H9 (cell line): ENCODE data around the gene DCP1B. TPM values are rescaled to one million over a fixed set of nuclear protein-coding genes. Genes with fewer than 3 reads are reported as not detected.

ENCODE experiments used
- DNase-seq: peaks from one replicate; pipeline ENCODE4 v3.0.0-alpha.2; 2017
- H2AFZ ChIP-seq: one replicate; pipeline ENCODE4 v1.6.1; 2013; ENCODE audit warnings: mild to moderate bottlenecking, low read length, control low read depth, moderate library complexity
- H2AK5ac ChIP-seq: 2 replicates; pipeline ENCODE4 v1.6.1; 2013; ENCODE audit warnings: low read length, control low read depth, mixed read lengths; ENCODE audit not compliant: insufficient read length
- H2BK120ac ChIP-seq: one replicate; pipeline ENCODE4 v1.6.1; 2013; ENCODE audit warnings: low read depth, mild to moderate bottlenecking, low read length, control low read depth, inconsistent platforms; ENCODE audit not compliant: poor library complexity, severe bottlenecking
- H2BK12ac ChIP-seq: 2 replicates; pipeline ENCODE4 v1.6.1; 2013; ENCODE audit warnings: low read length, control low read depth, mixed read lengths, low read depth; ENCODE audit not compliant: insufficient read length
- H2BK15ac ChIP-seq: 2 replicates; pipeline ENCODE4 v1.6.1; 2013; ENCODE audit warnings: low read depth, low read length, control low read depth
- H2BK20ac ChIP-seq: one replicate; pipeline ENCODE4 v1.6.1; 2013; ENCODE audit warnings: low read depth, mild to moderate bottlenecking, low read length, control low read depth, inconsistent platforms; ENCODE audit not compliant: poor library complexity, severe bottlenecking
- H2BK5ac ChIP-seq: 2 replicates; pipeline ENCODE4 v1.6.1; 2013; ENCODE audit warnings: low read length, control low read depth, mixed read lengths; ENCODE audit not compliant: insufficient read length
- H3K14ac ChIP-seq: 2 replicates; pipeline ENCODE4 v1.6.1; 2013; ENCODE audit warnings: low read length, control low read depth; ENCODE audit not compliant: insufficient read depth
- H3K18ac ChIP-seq: 2 replicates; pipeline ENCODE4 v1.6.1; 2013; ENCODE audit warnings: low read depth, mild to moderate bottlenecking, mixed read lengths, low read length, control low read depth; ENCODE audit not compliant: insufficient read length
- H3K23ac ChIP-seq: 2 replicates; pipeline ENCODE4 v1.6.1; 2013; ENCODE audit warnings: low read length, control low read depth, mixed read lengths, low read depth; ENCODE audit not compliant: insufficient read length
- H3K23me2 ChIP-seq: 2 replicates; pipeline ENCODE4 v1.6.1; 2013; ENCODE audit warnings: low read depth, mild to moderate bottlenecking, mixed read lengths, low read length, control low read depth; ENCODE audit not compliant: insufficient read length, poor library complexity, severe bottlenecking
- H3K27ac ChIP-seq: 2 replicates; pipeline ENCODE4 v1.5.1; 2013; ENCODE audit warnings: low read length, control low read depth, mixed read lengths, low read depth; ENCODE audit not compliant: insufficient read length
- H3K27me3 ChIP-seq: 2 replicates; pipeline ENCODE4 v1.6.1; 2013; ENCODE audit warnings: low read length, control low read depth, inconsistent platforms; ENCODE audit not compliant: insufficient read depth
- H3K4ac ChIP-seq: 2 replicates; pipeline ENCODE4 v1.6.1; 2013; ENCODE audit warnings: low read depth, mild to moderate bottlenecking, control low read depth, inconsistent platforms, low read length, moderate library complexity
- H3K4me1 ChIP-seq: 2 replicates; pipeline ENCODE4 v1.6.1; 2013; ENCODE audit warnings: low read length, control low read depth, inconsistent platforms; ENCODE audit not compliant: insufficient read depth
- H3K4me2 ChIP-seq: 2 replicates; pipeline ENCODE4 v1.6.1; 2013; ENCODE audit warnings: low read length, control low read depth, mixed read lengths; ENCODE audit not compliant: insufficient read length, insufficient read depth
- H3K56ac ChIP-seq: 2 replicates; pipeline ENCODE4 v1.6.1; 2013; ENCODE audit warnings: low read depth, mild to moderate bottlenecking, mixed read lengths, low read length, control low read depth; ENCODE audit not compliant: insufficient read length
- H3K79me1 ChIP-seq: 2 replicates; pipeline ENCODE4 v1.6.1; 2013; ENCODE audit warnings: low read depth, mild to moderate bottlenecking, moderate library complexity, low read length, control low read depth, inconsistent platforms; ENCODE audit not compliant: insufficient read depth, poor library complexity, severe bottlenecking
- H3K79me2 ChIP-seq: 2 replicates; pipeline ENCODE4 v1.6.1; 2013; ENCODE audit warnings: low read length, control low read depth, inconsistent platforms; ENCODE audit not compliant: insufficient read depth
- H3K9ac ChIP-seq: 2 replicates; pipeline ENCODE4 v1.6.1; 2013; ENCODE audit warnings: low read length, control low read depth, mixed read lengths; ENCODE audit not compliant: insufficient read length; ENCODE audit errors: extremely low read depth
- H3K9me3 ChIP-seq: one replicate; pipeline ENCODE4 v1.6.1; 2013; ENCODE audit warnings: low read depth, low read length, inconsistent platforms; ENCODE audit not compliant: control insufficient read depth
- H3T11ph ChIP-seq: one replicate; pipeline ENCODE4 v1.6.1; 2013; ENCODE audit warnings: mild to moderate bottlenecking, low read length, control low read depth, inconsistent platforms
- H4K20me1 ChIP-seq: one replicate; pipeline ENCODE4 v1.6.1; 2013; ENCODE audit not compliant: control insufficient read depth, insufficient read length, insufficient read depth
- H4K5ac ChIP-seq: 2 replicates; pipeline ENCODE4 v1.6.1; 2013; ENCODE audit warnings: low read depth, mild to moderate bottlenecking, mixed read lengths, low read length, control low read depth; ENCODE audit not compliant: insufficient read length
- H4K8ac ChIP-seq: replicated peaks from 2 replicates; pipeline ENCODE4 v1.6.1; 2013; ENCODE audit warnings: low read length, control low read depth, mixed read lengths, low read depth; ENCODE audit not compliant: insufficient read length
- H4K91ac ChIP-seq: 2 replicates; pipeline ENCODE4 v1.6.1; 2013; ENCODE audit warnings: low read depth, mild to moderate bottlenecking, moderate library complexity, mixed read lengths, low read length, control low read depth; ENCODE audit not compliant: insufficient read length
- H3K27ac Mint-ChIP-seq, 3 experiments: 2 replicates in 2 of 3; 3 replicates in 1 of 3; pipeline ENCODE4 v1.8.0; 2020 to 2021; ENCODE audit warnings: mixed read lengths in 3 of 3, mild to moderate bottlenecking in 1 of 3, moderate library complexity in 1 of 3
- H3K27me3 Mint-ChIP-seq: 2 replicates; pipeline ENCODE4 v1.8.0; 2021; ENCODE audit warnings: low read depth, mild to moderate bottlenecking, moderate library complexity, mixed read lengths
- H3K36me3 Mint-ChIP-seq, 3 experiments: 2 replicates in 2 of 3; 3 replicates in 1 of 3; pipeline ENCODE4 v1.8.0; 2020 to 2021; ENCODE audit warnings: low read depth in 3 of 3, mixed read lengths in 3 of 3; ENCODE audit not compliant: insufficient read depth in 1 of 3
- H3K4me1 Mint-ChIP-seq, 2 experiments: 2 replicates each; pipeline ENCODE4 v1.8.0; 2020; ENCODE audit warnings: mixed read lengths in 2 of 2
- H3K4me3 Mint-ChIP-seq, 2 experiments: 2 replicates in 1 of 2; 3 replicates in 1 of 2; pipeline ENCODE4 v1.8.0; 2020 to 2021; ENCODE audit warnings: mild to moderate bottlenecking in 2 of 2, mixed read lengths in 2 of 2, moderate library complexity in 1 of 2
- H3K9me3 Mint-ChIP-seq, 2 experiments: 2 replicates in 1 of 2; 3 replicates in 1 of 2; pipeline ENCODE4 v1.8.0; 2020; ENCODE audit warnings: mild to moderate bottlenecking in 2 of 2, mixed read lengths in 2 of 2, moderate library complexity in 1 of 2
- CTCF ChIP-seq: fragments of 200-600 bp; sonication (generic); conservative IDR thresholded peaks from 3 replicates; pipeline ENCODE4 v1.8.0; 2021; ENCODE audit warnings: antibody characterized with exemption, mild to moderate bottlenecking
- WGBS: extraction: QIAGEN DNeasy Blood & Tissue Kit; methylation state at CpG from one replicate; pipeline ENCODE4 v1.1.7; 2013; ENCODE audit warnings: missing lambda C conversion rate, low lambda C conversion rate, mixed read lengths; ENCODE audit not compliant: insufficient read length; ENCODE audit errors: extremely low coverage; 5-methylcytosine and 5-hydroxymethylcytosine counted together
- total RNA-seq: library from RNA; stranded (reverse); gene quantifications from 2 replicates; pipeline ENCODE4 v1.2.1, GENCODE V29; 2021

DCP1B gene
- total RNA-seq, 1 experiment from 2014 or later = 11.2 TPM

GRCh38 chr12:1989111-1989510 is 15.1 kb downstream of the DCP1B start:
- no peak overlapping the region for H3K14ac ChIP-seq
- H4K20me1 ChIP-seq = no peaks in the 10 kb centered on the region
- no peaks in the 10 kb centered on the region for H3K9me3 ChIP-seq
- H4K8ac ChIP-seq = no peak overlapping the region
- peaks cover 41 to 72% (median 50%) of the 10 kb centered on the region in 3 experiments for H3K36me3 Mint-ChIP-seq
- H3T11ph ChIP-seq = no peak overlapping the region
- H2BK120ac ChIP-seq = no peak overlapping the region
- H4K91ac ChIP-seq = no peak overlapping the region
- WGBS = no CpG with 5 or more reads among the region's 4 CpGs
- H2AFZ ChIP-seq = no peak overlapping the region
- no peak overlapping the region for H3K4me2 ChIP-seq
- no peak overlapping the region for H4K5ac ChIP-seq
- no peak overlapping the region for H2BK12ac ChIP-seq
- no peak overlapping the region for H3K4ac ChIP-seq
- no peaks in the 10 kb centered on the region for H3K27me3 Mint-ChIP-seq
- DNase-seq = no peak
- H2AK5ac ChIP-seq = no peak overlapping the region
- H3K23ac ChIP-seq = no peak overlapping the region
- no peak overlapping the region for H2BK15ac ChIP-seq
- H3K27ac Mint-ChIP-seq = peak overlapping the region in 2 of 3 experiments; percentile 73 to 85; a peak in 3 of 7 replicates
- no peak overlapping the region for H2BK5ac ChIP-seq
- no peak overlapping the region for H3K18ac ChIP-seq
- peaks cover 16 to 22% of the 10 kb centered on the region in 2 experiments; a peak in 4 of 5 replicates for H3K9me3 Mint-ChIP-seq
- no peak overlapping the region for H3K56ac ChIP-seq
- H2BK20ac ChIP-seq = no peak overlapping the region
- no peak overlapping the region for H3K9ac ChIP-seq
- H3K4me1 ChIP-seq = no peaks in the 10 kb centered on the region
- TF ChIP-seq CTCF = no peak
- H3K23me2 ChIP-seq = no peaks in the 10 kb centered on the region
- H3K4me3 Mint-ChIP-seq = no peak overlapping the region
- H3K4me1 Mint-ChIP-seq = peaks cover 12% of the 10 kb centered on the region in 2 experiments
- H3K27me3 ChIP-seq = no peaks in the 10 kb centered on the region
- H3K27ac ChIP-seq = no peak overlapping the region
- H3K79me2 ChIP-seq = no peaks in the 10 kb centered on the region
- H3K79me1 ChIP-seq = no peaks in the 10 kb centered on the region
